GM19035 (cell line): ENCODE data around the gene SLC38A2.

Experiments
- ATAC-seq: cut with Tn5 transposase; IDR thresholded peaks from one replicate; pipeline ENCODE4 v1.9.1; 2021; ENCODE audit not compliant: unreplicated experiment

The SLC38A2 gene

DNA sequence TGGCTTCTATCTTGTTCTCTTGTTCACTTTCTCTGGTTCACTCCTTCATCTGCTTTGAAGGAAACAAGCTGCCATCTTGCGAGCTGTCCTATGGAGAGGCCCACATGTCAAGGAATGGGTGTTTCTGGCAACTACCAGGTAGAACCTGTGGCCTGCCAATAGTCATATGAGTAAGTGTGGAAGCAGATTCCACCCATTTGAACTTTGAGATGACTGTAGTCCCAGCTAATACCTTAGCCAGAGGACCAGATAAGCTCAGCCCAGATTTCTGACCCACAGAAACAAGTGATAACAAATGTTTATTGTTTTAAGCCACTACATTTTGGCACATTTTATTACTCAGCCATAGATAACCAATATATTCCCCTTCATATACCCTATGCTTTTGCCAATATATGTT is 4.0 kb upstream of the SLC38A2 start:
- ATAC-seq, result no peak

DNA sequence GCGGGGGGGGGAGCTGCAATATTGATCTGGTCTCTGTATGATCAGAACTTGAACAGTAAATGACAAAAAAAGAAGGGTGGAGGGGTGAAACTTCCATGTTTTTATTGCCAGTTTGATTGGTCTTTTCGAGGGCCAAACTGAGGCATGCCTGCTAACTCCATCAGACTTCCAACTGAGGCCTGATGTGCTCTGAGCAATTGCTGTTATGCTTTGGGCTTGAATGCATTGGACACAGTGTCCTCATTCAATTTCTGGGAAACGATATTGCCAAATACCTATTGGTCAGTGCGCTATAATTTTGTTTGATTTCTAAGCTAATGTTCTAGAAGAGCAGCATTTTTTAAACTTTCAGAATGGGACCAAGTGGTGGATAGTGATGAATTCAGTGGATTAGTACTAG is 2.1 kb upstream of the SLC38A2 start:
- ATAC-seq, result no peak

DNA sequence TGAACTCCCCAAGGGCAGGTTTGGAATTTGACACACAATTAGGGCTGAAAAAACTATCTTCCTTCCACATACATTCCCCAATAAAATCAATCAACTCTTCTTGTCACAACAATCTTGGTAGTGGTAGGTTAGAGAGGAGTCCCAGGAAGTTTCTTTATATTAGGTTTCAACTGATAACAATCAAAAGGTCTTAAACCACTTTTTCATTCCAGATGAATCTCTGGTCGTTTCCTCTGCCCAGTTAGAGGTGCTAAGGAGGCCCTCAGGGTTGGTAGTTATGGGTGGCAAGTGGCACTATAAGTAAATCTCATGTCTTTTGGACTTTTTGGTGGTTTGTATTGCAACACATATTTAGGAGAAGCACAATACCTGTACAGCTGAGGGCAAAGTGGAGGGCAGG is 1.7 kb upstream of the SLC38A2 start:
- ATAC-seq, result no peak

DNA sequence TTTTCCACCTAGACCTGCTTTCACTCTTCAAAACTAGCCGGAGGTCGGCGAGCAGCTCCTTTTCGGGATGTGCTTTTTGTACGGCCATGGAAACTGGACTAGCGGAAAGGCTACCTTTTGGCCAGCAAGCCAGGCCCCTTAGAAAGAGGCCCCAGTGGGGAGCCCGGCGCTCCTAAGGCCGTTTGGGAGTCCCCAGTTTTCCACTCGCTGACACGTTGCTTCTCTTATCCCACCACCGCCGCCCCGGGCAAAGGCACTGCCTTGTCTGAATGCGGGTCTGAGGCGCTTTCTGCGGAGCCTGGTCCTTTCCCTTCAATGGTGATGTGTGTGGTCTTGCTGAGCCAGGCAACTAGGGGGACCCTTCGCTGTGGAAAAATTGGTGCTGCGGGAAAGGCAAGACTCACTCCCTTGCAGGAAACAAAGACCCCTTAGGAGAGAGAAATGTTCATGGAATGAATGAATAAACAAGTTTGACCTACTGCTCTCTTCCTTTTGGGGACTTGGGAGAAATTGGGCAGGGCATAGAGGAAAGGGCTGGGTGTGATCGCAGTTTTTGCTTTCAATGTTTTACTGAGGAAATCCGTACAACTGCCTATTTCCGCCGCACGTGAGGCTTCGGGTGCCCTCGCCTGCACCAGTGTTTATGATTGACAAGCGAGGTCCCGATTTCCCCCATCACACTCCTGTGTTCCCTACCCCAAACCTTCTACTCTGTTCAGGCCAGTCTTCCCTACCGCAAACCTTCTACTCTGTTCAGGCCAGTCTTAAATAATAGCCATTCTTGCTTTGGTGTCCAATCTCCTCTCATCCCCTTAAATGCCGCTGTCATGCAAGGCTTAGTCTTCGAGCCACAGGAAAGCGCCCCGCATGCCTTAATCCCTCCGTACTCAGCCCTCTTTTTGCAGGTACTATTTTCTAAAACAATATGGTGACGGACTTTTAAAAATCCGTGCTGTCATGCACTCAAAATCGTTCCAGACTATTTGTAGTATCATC is 1.0 kb upstream of the SLC38A2 start:
- ATAC-seq, result no peak

DNA sequence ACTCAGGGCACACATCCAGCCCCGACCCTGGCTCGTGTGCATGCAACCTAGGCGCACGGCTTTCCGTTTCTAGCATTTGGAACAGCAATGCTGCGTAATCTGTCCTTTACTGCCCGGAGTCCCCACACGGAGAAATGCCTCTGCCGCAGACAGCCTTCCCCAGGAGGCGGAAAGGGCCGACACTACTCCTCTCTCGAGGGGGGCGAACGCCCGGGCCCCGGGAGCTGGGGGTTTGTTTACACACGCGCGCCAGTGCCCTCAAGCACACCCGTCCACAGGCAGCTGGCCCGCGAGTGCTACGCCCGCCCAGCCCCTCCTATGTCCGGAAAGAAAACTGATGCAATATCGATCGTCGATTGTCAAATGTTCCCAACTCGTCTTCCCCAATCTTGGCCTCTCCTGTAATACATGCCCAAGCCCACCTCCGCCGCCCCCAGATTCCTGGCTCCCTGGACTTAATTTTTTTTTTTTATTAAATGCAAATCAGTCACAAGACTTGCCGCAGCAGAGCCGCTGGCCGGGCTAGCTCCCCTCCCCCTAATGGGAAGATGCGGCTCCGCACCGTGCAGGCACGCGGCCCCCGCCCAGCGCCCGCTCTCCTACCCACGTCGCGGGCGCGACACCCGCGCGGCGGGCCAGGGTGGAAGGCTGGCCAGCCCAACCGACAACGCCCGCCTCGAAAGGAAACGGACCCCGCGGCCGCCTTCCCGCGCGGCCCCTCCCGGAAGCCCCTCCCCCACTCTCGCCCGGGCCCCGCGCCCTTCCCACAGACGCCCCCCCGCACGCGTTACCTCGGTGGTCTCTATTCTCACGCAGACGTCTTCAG is 642 bp downstream of the SLC38A2 start:
- peak; percentile 25 for ATAC-seq

DNA sequence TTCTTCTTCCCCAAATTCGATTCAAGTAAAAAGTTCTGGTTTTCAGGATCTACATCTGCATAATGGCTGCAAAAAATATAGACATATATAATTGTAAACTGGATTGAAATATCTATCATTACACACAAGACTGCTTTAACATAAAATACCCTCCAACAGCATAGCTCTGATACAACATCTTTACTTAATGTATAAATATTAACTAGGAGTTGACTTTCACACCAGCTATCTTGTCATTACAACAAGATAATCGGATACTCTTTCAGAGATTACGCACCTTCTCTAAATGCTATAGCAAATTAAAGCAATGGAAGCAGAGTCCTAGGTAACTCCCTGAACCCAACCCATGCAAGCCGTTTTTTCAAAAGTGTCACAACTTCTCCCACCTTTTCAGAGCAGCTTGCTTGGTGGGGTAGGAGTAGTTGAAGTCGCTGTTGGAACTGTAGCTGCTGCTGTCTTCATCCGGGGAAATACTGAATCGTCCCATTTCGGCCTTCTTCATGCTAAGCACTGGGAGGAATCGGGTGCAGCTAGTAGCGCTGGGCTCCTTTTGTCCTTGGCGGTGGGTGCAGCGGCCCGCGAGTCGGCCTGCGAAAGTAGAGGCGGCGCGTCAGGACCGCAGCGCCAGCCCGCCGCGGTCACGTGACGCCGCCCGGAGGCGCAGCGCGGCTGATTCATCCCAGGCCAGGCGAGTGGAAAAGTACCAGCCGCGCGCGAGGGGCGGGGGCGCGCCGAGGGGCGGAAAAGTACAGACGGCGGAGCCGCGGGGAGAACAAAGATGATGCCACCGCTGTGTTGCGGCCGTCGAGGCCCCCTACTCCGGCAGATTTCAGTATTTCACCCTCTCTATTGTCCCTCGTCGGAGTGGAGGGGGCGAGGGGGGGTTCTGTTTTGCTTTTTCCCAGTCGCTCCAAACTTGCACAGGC is 1.5 kb downstream of the SLC38A2 start:
- peak; percentile 54 for ATAC-seq

DNA sequence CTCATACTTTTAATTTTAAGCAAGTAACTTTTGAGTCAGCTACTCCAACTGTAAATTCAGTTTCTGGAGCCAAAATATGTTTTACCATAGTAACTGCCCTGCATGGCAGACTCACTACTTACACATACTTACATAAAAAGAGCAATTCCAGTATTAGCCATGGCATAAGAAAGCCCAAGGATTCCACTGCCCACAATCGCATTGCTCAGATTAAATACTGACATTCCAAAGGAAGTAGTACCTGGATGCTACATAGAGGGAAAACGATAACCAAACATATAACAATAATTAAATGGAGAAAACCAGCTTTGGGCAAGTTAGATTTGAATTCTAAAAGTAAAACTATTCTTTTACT is 2.2 kb downstream of the SLC38A2 start:
- ATAC-seq, result no peak

DNA sequence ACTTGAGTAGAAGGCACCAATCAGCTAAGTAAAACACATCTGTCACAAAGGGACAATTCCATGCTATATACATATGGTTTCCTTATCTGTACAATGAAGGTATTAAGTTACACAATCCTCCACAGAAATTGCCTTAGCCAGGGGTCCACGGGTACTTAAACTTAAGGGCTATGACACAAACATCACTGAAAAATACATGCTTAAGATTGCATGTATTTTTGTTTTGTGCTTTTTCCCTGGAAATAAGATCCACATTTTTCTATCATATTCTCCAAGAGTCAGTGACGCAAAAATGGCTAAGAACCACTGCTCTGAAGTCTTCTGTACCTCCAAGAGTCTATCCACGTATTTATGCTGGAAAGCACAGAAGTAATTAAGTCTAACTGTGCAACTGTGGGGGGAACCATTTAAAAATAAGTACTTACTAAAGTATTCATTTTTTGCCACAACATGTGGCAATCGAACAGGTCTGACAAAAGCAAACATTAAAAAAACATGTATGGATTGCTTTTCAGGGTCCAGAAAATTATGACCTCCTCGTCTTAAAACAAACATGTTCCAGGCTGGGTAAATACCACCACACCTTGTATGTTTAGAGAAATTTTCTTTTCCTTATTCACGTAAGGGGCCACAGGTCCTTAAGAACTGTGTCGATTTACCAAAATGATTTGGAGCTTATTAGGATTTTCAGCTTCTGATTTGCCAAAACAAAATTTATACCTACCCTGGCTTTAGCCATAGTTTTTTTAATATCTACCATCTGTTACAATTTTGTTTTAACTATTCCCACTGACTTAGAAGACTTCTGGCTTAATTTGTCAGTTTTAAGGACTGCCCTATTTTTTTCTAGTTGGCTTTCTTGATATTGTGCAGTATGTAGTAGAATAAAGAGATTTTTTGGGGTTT is 2.8 kb downstream of the SLC38A2 start:
- no peak for ATAC-seq

DNA sequence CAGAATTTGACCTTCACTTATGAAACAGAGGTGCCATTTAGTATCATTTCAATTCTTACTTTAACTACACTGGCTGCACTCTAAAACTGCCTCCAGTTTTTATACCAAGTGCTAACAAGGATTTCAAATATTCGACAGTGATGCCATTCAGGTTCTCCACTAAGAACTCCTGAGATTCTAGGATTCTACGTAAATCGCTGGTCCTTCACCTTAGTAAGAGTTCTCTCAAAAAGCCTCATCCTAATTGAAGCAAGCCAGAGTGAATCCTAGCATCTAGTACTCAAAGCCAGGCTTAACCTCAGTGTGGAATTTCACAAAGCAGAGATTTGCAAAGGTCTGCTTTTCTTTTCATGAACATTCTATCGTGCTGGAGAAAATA is 3.5 kb downstream of the SLC38A2 start:
- ATAC-seq, result no peak

DNA sequence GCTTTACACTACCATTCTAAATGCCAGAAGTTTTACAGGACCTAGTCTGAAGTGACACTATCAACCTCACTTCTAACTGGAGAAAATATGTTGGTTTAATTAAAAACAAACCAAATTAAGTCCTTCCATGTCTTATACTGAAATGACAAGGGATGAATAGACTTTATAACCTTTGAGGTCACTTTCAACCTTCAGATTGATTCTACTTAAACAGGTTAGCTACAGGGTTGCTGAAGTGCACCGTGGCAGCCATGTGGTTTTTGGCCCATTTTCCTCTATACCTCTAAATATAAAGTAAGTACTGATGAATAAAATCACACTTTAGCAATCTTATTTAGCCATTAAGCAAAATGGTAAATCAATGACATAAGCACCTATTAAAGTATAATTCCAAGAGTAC is 3.9 kb downstream of the SLC38A2 start:
- ATAC-seq, result no peak

DNA sequence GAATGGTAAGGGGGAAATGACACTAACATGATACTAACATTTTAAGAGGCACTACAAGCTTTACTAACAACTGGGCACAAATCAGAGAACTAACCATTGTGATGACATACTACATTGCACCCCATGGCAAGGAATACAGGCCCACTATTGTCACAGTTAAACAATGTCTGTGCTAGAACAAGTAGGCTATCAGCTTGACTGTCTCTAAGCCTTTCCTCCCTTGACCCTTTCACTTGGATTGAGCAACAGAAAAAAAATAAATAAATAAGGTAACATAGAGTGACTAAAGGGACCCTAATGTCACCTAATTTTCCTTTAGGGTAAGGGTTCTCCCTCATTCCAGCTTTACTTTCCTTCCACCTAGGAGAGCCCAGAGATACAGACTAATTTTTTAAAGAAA is 4.4 kb downstream of the SLC38A2 start:
- ATAC-seq, result no peak

DNA sequence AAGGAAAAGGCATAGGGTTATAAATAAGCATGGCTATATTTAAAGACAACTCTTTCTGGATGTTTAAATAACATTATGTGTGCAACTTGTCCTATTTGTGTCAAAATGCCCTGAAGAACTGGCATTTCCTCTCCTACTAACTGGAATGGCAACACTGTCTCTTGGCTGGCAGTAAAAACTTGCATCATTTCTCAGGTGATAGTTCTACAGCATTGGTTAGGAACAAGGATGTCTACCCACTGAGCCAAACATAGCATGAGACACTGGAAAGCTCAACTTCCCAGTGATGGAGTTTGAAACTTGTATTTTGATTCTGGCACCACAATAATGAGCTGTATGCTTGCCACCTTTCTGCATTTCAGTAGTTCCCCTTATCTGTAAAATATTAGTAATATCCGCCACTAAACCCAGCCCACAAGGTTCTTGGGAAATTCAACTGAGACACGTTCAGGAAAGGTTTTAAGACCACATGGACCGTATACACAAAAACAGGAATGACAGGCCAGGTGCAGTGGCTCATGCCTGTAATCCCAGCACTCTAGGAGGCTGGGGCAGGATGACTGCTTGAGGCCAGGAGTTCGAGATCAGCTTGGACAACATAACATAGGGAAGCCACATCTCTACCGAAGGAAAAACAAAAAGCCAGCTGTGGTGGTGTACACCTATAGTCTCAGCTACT is 5.1 kb downstream of the SLC38A2 start:
- ATAC-seq, result no peak

DNA sequence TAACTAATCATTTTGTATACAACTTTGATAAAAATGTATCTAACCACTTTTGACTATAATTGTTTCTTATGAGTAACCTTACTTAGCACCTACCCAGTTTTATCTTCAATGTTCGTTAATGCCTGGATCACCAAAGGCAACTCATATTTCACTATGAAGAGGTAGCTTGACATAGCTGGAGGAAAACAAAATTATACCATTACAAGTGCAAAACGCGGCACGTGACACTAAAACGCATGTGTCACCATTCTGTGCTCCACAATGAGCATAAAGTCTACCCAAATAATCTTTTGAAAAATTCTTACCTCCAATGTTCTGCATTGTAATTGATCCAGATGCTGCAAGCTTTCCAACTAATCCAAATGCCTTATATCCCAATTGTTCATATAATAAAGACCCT is 5.8 kb downstream of the SLC38A2 start:
- ATAC-seq, result no peak

DNA sequence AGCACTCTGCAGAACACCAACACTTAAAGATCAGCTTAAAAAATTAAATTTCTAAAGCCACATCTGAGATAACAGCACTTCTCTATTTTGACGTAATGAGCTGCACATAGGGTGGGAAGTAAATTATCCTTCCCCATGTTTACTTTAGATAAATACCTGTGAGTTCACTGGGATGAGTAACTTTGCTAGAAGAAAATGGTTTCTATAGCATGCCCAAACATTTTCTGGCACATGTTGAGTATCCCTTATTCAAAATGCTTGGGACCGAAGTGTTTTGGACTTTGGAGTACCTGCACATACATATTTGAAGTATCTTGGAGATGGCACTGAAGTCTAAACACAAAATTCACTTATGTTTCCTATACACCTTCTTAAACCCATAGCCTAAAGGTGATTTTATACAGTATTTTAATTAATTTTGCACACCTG is 6.6 kb downstream of the SLC38A2 start:
- ATAC-seq, result no peak

DNA sequence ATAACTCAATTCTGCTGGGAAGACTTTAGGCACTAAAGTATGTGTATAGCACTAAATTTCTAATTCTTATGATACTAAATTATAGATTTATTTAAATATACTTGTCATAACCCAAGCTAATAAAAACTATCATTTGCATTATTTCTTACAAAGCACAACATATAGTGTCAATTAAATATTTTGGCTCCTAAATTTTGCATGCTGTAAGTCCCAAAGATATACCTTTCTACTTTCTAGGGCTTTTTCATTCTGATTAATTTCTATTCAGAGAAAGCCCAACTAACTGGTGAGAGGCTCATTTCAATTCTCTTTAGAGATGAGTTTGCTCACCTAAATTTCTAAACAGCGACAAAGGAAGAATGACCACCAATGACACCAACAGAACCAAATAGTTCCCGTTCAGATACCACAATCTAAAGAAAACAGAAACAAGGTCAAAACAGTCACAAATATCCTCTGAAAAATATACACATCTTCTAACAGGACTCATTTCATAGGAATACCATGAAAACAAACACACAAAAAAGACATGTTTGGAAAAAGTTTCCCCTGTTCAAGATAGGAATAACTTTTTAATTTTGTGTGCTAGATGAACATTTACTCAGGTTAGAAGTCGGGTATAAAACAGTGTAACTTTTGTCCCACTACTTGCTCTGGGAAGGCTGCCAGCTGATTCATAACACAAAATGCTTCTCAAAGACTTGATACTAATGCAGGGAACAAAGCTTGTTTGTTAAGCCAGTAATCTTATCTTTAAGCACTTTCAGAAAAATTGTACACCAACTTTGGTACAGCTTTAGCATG is 7.6 kb downstream of the SLC38A2 start:
- ATAC-seq, result no peak

DNA sequence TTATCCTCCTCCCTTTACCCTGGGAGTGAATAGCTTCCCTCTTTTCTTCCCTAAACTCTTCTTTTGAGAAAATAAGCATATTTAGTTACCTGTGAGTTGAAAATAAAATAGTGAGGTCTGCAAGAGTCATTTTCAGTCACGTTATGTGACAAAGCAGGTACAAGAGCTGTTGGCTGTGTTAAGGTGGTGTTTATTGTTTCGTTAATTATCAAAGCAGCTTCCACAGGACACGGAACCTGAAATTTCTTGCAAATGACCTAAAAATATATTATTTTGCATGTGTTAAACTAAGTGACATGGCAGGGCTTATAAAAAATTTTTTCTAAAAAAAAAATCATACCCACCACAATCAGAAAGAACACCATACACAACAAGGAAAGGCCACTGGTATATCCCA is 8.3 kb downstream of the SLC38A2 start:
- no peak for ATAC-seq

DNA sequence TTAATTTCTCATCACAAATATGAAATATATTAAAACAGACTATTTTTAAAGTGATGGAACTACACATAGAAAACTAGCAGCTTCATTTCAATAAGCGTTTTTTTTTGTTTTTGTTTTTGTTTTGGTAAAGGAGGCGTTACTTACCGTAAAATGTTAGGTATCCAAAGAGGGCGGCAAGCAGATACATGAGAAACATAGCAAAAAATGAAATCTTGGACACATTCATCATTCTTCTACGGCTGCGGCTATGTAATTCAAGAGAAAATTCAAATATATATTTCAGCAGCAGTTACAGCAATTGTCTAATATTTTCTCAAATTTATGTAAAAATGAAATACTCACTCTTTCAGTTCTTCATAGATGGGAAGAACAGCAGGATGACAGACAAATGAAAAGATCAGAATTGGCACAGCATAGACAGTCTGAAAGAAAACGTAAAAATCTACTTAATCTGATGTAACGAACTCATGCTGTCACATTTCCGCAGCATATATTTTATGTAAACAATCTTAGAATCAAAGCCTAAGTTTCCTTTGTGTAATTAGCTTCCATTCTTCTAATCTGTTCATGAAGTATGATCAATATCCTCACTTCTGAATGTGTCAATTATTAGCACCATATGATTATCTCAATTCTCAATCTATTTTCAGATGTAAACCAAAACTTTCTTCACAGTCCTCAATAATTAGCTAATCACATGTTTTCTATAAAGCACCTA is 8.8 kb downstream of the SLC38A2 start:
- no peak for ATAC-seq
